ENCODE measurements around the gene WWP2.

WWP2 gene

DNA sequence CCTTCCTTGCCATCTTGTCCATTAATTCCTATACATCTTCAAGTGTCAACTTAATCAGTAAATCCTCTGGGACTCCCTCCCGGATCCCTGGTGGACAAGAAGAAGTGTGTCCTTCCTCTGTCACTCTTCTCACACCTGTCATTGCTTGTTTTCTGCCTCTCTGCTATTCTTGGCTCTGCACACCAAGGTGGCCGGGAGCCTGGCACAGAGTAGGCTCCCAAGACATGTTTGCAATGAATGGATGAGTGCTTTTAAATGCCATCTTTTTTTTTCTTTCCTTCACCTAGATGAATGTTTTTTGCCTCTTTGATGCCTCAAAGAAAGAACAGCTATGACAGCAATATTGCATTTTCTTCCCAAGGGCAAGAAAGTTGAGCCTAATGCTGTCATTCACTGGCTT lies 131.0 kb downstream of the WWP2 start:
- DNase-seq: no peak

GRCh38 chr16:69894676-69895075 lies 132.5 kb downstream of the WWP2 start:
- DNase-seq: no peak

DNA sequence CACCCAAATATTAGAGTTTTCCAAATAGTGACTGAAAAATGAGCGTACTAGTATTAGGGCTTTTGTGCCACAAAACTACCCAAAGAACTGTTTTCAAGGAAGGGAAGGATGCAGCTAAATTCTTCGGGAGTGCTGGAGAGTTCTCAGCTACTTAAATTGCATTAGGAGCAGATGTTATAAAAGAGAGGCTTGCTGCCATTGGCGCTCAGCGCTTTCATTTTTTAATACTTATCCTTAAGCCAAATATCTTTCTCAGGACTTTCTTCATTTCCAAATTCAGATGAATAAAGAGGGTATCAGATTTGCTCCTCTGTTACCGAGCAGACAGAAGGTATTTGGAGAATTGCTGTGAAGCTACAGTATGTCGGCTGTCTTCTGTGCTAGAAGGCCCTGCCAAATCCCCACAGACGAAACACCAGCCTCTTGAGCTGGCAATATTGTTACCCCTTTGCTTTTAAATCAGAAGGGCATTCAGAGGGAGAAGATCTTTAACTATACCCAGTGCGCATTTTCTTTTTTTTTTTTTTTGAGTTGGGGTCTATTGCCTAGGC lies 141.8 kb downstream of the WWP2 start:
- DNase-seq: no peak

- DNase-seq: no peak
Measured at GRCh38 chr16:69904495-69905170, 142.5 kb downstream of the WWP2 start.

DNA sequence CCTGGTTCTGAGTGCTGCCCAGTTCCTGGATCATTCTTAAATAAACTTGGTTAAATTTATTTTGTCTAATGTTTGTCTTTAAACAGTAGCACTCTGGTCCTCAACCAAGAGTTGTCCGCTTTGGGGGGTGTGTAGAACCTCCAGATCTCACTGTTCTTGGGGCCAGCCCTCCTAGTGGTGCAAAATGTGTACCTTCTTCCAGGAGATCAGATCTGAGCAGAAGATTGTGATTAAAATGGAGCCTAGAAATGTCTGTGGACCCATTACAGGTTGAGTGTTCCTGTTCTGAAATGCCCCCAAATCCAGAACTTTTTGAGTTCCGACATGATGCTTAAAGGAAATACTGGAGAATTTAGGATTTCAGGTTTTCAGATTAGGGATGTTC lies 143.0 kb downstream of the WWP2 start:
- DNase-seq: no peak

DNA sequence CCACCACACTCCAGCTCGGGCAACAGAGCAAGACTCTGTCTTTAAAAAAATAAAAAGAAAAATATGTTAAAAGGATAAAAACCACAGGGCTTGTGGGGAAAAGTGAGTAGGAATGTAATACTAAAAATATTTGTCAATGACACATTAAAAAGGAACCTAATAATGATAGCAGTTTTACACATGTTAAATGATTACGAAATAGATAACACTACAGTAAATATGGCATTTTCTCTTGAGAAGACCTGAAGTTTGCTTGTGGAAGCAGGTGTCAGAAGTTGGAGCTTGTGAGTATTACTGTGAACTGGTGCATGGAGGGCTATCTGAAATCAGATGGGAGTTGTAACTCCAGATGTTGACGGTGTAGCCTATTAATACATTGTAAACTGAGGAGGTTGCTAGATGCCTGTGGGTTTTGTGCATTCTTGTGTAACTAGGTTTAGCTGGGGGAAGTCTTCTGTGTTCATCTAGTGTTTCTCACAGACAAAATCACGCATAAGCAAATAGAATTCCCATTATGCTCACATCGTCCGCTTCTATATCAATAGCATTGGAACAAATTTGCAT lies 144.8 kb downstream of the WWP2 start:
- DNase-seq: no peak

- DNase-seq: no peak
Measured at GRCh38 chr16:69909043-69909442, 146.9 kb downstream of the WWP2 start.

DNA sequence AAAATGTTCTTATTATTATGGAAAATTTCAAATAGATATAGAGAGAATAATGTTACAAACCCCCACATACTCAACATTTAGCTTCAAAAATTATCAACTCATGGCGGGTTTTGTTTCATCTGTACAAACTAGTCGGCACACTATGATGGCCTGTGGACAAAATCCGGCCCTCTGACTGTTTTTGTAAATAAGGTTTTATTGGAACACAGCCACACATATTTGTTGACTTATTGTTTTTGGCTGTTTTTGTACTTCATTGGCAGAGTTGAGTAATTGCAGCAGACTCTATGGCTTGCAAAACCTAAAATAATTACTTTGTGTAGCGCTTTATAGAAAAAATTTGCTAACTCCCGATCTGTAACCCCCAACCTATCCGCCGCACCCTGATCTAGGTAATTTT lies 147.6 kb downstream of the WWP2 start:
- DNase-seq: no peak

GRCh38 chr16:69910964-69911363 lies 148.8 kb downstream of the WWP2 start:
- DNase-seq: no peak

GRCh38 chr16:69916462-69916861 lies 154.3 kb downstream of the WWP2 start:
- DNase-seq: no peak

GRCh38 chr16:69917311-69917710 lies 155.2 kb downstream of the WWP2 start:
- DNase-seq: no peak

DNA sequence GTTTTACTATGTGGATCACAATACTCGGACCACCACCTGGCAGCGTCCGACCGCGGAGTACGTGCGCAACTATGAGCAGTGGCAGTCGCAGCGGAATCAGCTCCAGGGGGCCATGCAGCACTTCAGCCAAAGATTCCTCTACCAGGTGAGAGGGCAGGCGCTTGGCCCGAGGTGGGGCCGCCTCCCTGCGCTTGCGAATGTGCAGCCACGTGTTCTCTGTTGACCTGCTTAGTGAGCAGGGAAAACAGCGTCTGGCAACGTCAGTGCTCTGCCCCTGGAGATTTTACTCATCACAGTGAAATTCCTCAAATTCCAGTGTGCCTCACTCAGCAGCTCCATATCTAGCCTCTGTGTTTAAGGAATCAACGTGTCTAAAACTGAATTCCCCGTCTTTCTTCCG lies 155.6 kb downstream of the WWP2 start:
- DNase-seq: no peak

DNA sequence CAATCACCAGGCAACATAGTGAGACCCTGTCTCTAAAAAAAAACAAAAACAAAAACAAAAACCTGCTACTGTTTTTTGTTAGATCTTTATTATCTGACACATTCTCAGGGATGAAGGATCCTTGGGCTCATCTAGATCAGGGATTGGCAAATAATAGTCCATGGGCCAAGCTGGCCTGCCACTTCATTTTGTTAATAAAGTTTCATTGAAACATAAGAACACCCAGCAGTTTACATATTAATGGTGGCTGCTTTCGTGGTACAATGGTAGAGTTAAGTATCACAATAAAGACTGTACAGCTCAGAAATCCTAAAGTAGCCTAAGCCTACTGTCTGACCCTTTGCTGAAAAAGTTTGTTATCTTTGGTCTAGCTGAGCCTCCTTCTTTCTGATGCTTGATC lies 156.1 kb downstream of the WWP2 start:
- DNase-seq: no peak

DNA sequence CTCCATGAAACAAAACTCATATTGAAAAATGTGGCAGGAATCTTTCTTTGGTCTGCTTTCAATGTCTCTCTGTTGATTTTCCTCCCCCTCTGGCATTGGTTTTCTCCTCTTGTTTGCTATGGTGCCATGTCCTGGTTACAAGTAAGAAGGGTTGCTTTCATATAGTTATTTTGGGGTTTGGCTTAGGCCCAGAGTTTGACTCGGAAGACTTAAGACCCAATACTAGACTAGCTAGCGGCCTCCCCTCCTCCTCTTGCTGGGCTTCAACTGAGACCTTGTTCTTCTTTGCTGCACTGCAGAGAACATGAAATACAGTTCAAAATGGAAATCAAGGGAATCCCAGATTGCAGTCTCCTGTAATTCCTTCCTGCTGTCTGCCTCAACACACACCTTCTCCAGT lies 159.0 kb downstream of the WWP2 start:
- DNase-seq: no peak

DNA sequence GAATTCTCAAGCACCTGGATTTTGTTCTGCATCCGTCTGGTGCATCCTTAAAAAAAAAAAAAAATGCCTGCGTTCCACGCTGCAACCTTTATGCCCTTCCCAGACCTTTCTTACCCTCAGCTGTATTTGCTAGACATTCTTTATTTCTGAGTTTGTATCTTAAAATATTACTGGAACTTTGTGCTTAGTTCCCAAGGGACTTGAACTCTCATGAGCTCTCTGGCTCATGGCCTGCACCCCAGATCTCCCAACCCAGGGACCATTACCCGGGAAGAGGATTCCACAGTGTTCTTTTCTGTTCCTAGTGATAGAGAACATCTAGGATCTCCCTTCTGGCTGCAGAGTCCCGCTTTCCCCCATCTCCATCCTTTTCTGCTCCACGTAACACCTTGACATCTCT lies 160.1 kb downstream of the WWP2 start:
- DNase-seq: no peak

- no peak for DNase-seq
Measured at GRCh38 chr16:69924041-69924775, 162.1 kb downstream of the WWP2 start.

DNA sequence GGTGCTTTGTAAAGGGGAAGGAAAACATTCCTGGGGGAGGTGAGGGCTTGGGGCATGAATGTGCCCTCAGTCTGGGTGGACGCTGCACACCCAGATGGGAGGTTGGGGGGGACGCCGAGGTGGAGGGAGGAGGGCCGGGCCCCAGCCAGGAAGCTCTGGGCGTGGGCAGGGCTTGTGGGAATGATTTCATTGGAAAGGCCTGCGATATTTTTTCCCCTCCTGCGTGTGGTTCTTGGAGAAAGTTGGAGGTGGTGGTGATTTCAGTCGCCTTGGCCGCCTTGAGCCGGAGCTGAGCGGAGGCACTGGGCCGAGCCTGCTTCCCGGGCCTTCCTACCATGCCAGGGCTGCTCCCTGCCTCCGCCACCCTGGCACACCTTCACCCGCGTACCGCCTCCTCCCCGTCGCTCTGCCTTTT lies 162.7 kb downstream of the WWP2 start:
- DNase-seq: no peak

DNA sequence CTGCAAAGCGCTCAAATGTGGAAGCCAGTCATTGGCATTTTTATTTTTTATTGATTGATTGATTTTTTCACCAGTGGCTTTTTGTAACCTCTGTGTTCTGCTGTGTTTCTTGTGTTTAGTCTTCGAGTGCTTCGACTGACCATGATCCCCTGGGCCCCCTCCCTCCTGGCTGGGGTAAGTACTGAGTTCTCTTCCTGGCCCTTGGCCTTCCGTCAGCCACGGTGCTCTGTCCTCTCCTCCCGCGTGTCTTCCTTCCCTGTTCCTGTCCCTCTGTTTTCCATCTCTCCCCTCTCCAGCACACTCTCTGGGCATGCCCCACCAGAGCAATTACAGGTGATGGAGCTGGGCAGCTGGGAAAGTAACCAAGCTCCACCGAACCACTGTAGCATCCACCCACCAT lies 163.2 kb downstream of the WWP2 start:
- DNase-seq: no peak

DNA sequence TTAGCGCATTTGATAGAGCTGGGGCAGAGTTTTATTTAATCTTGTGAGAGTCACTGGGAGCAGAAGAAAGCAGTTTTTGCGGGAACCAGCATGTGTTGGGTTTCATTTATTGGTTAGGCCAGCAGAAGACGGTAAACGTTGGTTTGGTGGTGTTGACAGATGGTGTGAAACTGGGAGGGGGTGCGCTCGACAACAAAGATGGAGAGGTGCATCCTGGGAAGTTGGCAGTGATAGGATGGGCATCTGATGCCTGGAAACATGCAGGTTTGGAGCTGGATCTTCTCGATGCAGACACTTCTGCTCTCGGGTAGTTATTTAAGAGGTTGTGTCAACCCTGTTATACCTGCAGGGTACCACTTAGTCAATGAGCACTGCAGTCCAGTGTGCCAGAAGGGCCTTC lies 164.1 kb downstream of the WWP2 start:
- DNase-seq: no peak

DNA sequence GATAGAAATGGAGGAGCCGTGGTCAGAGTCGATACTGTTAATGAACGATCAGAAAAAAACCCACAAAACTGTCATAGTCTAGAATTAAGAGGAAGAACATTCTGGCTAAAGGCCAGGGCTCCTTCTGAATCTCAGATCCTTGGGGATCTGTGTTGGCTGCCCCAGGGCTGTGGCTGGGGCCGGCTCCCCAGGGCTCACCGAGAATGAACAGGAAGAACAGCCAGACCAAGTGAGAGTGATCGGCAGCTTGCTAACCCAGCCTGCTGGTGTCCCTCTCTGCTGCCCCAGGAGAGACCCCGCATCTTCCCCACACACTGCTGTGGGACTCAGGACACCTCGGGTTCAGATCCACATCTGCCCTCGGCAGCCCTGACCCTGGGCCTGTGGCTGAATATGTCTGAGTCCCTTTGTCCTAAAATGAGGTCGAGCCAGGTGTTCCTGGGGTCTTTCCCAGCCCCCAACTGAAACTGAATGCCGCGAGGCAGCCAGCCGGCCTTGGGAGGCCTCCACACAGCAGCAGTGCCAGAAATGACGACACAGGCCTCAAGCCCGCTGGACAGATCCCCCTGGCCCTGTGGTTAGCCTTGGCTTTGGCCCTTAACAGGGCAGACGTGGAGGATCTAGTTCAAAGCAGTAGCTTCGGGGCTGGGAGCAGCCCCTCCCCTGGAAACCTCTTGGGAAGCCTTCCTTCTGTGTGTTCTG lies 165.1 kb downstream of the WWP2 start:
- DNase-seq: no peak

GRCh38 chr16:69928856-69929400 lies 166.8 kb downstream of the WWP2 start:
- no peak for DNase-seq

DNA sequence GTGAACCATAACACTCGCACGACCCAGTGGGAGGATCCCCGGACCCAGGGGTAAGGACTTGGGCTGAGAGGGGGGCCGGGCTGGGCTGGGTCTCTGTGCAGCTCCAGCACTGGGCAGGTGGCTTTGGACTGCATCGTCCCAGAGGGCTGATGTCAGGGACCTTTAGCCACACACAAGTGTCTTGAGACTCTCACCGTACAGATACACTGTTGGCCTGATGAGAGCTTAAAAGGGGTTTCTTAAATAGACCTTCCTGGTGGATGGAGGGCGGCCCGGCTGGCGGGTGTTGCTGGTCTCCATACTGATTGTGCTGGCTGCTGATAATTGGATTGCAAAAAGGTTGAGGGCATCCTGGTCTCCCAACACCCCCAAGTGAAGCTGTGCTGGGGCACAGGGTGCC lies 167.3 kb downstream of the WWP2 start:
- no peak for DNase-seq

DNA sequence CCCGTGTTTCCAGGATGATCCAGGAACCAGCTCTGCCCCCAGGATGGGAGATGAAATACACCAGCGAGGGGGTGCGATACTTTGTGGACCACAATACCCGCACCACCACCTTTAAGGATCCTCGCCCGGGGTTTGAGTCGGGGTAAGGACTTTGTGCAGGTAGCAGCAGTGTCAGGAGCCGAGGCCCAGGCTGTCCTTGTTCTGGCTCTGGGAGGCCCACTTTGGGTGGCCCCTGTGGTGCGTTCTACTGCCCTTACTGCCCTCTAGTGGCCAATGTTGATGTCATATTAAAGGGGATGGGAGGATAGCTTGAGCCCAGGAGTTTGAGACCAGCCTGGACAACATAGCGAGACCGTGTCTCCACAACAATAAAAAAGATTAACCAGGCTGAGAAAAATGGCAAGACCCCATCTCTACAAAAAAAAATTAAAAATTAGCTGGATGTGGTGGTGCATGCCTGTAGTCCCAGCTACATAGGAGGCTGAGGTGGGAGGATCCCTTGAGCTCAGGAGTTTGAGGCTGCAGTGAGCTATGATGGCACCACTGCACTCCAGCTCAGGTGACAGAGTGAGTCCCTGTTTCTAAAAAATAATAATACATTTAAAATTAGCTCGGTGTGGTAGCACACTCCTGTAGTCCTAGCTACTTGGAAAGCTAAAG lies 168.1 kb downstream of the WWP2 start:
- DNase-seq: no peak

Data from NCI-H2081 treated with DMSO at 0.1 percent for 48 hours (cell line).